Embryonic facial prominence (tissue), 1 donor: ENCODE results near the gene CTDSPL.
A peak's percentile ranks its signal among the peaks of the same experiment; 100 is the strongest.

ENCODE experiments used
- DNase-seq: peaks from one replicate; pipeline ENCODE4 v3.0.0-alpha.2; 2016; ENCODE audit errors: extremely low spot score

CTDSPL gene

DNA sequence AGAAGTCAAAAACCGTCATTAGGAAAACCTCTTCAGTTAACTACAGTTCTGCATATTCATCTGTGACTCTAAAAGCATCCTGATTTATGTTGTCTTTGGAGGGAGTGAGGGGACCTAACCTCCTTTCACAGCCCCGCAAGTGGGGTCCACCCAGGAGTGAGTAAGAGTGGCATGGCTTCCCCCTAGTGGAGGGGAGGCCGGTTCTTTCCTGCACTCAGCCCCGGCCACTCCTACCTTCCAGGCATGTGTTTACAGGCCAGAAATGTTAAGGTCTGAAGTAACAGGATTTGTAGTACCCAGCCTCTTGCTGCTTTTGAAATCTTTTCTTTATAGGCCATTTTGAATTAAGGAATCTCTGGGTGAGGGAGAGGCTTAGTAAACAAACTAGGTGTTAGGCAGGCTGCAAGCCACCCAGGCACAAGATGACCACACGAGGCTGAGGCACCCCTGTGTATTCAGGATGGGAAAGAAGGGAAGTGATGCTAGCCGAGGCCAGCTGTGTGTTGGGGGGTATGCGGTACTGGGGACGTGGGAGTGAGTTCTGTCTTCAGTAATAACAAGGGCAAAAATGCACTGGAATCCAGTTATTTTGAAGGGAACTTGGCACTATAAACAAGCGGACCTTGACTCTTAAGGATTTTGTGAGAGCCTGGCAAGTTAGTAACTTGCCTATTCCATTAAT lies 50.5 kb downstream of the CTDSPL start:
- DNase-seq = no peak

- no peak for DNase-seq
Measured at GRCh38 chr3:37913522-37913921, 51.8 kb downstream of the CTDSPL start.

GRCh38 chr3:37916685-37917084 lies 55.0 kb downstream of the CTDSPL start:
- no peak for DNase-seq

GRCh38 chr3:37918627-37919026 lies 56.9 kb downstream of the CTDSPL start:
- no peak for DNase-seq

- no peak for DNase-seq
Measured at GRCh38 chr3:37920156-37920699, 58.5 kb downstream of the CTDSPL start.

DNA sequence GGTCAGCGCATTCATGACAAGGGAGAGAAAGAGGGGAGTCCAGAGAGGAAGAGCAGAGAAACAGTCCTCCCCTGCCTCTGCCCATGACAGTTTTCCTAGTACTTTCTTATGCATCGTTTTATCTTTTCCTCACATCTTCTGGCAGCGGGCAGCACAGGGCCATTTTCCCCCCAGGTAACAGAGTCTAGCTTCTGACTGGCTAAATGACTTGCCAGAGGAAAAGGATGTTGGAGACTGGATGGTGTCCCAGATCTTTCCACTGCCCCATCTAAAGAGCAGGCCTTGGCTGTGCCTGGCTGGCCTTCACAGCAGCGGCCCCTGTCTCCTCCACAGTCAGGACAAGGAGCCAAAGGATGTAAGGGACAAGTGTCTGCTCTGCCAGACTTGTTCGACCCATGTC lies 59.3 kb downstream of the CTDSPL start:
- DNase-seq = no peak

DNA sequence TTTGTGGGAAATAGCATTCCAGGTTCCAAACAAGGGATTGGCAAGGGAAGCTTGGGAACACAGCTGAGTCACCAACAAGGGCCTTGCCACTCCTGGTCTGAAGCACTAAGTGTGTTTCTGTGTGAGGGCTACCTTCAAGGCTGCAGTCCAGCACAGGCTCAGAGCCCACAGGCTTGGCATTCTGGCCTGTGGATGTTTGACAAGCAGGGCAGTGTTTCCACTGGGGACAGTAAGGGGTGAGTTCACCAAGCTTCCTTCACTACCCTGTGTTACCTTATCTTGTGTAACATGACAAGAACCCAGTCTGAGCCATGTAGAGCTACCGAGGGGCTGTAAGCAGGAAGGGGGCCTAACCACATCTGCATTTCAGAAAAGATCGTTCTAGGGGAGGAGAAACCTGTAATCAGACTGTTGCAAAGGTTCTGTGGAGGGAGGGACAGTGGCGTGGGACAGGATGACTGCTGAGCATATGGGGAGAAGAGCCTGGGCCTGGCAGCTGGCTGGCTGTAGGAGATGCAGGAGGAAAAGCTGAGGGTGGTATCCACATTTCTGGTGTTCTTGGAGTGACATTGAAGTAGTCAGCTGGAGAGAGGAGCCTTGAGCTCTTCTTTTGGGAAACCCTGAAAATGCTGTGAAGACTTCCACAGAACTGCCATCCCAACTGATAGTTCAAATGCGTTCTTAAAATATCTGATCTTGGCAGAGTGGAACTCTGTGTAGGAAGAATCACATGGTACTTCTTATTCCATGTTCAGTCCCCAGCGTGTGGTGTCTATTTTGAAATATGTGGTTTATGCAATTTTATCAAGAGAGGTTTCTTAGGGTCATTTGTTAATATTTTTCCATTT lies 61.3 kb downstream of the CTDSPL start:
- no peak for DNase-seq

GRCh38 chr3:37923569-37924040 lies 61.9 kb downstream of the CTDSPL start:
- no peak for DNase-seq

- DNase-seq = no peak
Measured at GRCh38 chr3:37924453-37924852, 62.8 kb downstream of the CTDSPL start.

GRCh38 chr3:37925157-37925556 lies 63.5 kb downstream of the CTDSPL start:
- no peak for DNase-seq

GRCh38 chr3:37926611-37927010 lies 64.9 kb downstream of the CTDSPL start:
- no peak for DNase-seq

- DNase-seq = no peak
Measured at GRCh38 chr3:37930495-37930894, 68.8 kb downstream of the CTDSPL start.

- no peak for DNase-seq
Measured at GRCh38 chr3:37932505-37932904, 70.8 kb downstream of the CTDSPL start.

DNA sequence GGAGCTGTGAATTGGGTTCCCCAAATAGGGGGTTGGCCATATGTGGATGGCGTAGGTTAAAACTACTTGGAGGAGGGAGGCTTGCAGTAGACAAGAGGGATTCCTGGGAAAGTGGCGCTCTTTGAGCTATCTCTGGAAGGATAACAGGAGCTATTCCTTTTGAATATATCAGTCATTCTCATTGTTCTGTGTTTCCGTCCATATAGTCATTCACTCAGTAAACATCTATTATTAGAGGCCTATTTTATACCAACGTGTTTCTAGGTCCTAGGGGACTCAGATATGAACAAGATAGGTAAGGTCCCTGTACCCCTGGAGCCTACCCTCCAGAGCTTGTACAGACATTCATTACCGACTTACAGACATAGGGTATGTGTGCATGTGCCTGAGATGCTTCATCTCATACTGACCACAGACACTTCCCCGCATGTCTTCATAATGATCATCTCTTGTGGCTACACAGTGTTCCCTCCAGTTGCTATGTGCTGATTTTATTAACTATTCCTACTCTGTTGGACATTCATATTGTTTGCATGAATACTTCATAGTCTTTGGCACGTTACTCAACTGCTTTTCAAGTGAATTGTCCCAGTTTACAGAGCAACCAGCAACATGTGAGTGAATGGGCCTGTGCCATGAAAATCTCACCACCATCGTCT lies 73.1 kb downstream of the CTDSPL start:
- no peak for DNase-seq

DNA sequence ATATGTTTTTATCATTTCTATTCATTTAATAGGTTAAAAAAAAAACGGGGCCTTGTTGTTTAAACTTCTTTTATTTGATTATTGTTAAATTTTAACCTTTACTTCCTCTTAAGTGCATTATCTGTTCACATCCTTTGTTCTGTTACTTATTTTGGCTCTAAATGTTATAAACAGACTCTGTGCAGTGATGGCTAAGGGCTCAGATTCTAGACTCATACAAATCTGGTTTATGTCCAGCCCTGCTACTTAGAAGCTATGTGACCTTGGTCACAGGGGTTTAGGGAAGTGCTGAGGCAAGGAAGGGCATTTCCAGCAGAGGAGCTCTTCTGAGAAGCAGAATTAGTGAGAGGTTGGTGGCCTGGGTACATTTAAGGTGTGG lies 73.6 kb downstream of the CTDSPL start:
- no peak for DNase-seq

DNA sequence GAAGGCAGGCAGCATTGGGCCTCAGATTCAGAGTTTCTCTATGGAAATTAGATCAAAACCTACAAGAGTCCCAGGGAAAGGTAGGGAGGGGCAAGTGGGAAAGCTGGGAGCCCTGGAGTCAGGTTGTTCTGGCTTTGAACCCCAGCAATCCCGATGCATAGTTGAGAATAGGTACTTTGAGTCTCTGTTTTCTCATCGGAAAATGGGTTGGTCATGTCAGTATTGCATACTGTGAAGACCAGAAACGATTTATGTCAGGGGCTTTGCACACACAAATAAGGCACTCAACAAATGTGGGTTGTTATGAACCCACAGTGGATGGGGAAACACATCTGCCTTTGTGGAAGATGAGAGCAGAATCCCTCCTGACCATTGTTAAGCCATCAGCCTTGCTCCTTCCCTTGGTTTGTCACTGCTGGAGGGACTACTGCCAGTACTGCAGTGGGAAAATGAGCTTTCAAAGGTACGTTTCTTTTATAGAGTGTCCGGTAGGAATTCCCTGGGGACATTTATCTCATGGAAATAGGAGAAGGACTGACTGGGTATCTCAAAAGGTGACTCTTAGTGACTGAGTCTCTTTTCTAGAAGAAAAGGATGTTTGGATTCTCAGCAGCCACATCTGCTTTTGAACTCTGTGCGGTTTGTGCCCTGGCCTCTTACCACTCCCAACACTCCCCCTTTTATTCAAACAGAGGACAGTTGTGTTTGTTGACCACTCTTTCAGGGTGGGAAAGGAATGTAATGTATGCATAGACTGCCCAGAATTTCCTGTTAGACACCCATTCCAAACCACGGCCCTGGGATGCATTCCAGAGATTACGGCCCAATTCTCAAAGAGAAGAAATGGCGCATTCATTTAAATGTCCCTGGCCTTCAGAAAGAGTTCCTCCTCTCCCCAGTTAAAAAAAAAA lies 74.3 kb downstream of the CTDSPL start:
- DNase-seq = peak; percentile 53

DNA sequence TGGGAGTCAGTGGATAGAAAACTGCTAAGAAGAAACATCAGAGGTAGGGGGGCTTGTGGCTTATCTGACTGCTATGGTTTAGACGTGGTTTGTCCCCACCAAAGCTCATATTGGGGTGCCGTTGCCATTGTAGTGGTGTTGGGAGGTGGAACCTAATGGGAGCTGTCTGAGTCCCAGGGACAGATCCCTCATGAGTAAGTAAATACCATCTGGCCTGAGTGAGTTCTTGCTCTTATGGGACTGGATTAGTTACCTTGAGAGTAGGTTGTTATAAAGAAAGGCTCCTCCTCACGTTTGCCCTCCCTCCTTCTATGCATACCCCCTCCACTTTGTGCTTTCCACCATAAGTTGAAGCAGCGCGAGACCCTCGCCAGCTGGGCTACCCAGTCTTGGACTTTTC lies 75.5 kb downstream of the CTDSPL start:
- DNase-seq = no peak

GRCh38 chr3:37938011-37938410 lies 76.3 kb downstream of the CTDSPL start:
- no peak for DNase-seq

DNA sequence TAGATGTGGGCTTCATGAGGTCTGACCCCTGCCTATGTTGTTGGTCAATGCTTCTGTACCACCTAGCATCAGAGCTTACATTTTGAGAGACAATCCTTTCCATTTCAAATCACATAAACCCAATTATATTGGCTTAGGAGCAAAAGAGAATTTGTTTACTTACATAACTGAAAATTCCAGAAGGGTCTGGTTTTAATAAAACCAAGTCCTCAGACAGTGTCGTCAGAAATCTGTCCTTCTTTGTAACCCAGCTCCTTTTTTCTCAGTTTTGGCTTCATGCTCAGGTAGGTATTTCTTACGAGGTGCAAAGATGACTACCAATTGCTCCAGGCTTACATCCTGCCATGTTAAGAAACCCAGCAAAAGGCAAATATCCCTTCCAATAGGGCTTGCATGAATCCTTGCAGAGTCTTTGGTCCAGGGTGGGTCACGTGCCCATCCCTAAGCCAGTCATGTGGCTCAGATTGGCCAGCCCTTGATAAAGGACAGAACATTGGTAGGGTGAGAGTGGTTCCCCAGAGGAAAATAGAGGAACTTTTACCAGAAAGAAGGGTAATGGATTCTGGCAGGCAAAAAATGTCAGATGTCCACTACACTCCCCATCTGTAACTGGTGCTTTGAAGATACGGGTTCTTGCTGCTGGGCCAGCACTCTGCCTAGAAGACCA lies 78.7 kb downstream of the CTDSPL start:
- DNase-seq = no peak

DNA sequence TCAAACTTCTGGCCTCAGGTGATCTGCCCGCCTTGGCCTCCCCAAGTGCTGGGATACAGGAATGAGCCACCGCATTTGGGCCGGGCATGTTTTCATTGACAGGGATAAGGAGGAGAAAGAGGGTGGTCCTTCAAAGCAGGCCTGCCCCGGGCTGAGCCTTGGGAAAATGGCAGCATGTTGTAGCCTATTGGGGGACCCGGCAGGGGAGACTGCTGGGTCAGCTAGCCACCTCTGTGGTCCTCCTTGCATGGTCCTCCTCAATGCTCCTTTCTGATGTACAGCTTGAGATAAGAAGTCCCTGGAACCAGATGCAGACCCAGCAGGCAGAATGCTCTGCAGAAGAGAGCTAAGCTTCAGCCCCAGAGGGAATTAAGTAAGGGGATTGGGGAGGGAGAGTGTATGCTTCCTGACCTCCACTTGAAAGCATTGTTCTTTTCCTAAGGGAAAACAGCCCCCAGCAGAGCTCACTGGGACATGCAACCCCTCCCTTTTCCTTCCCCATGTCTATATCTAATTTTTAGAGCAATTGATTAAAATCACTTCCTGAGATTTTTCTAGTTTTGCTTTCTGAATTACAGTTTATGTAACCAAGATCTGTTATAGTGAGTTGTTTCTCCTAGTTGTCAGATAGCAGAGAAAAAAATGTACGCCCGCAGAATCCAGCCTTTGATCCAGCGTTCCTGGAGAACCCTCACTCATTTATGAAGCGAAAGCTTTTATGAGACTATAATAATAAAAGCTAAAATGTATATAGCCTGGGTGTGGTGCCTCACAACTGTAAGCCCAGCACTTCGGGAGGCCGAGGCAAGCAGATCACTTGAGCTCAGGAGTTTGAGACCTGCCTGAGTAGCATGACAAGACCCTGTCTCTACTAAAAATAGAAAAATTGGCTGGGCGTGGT lies 80.2 kb downstream of the CTDSPL start:
- no peak for DNase-seq
